ENCODE measurements around the gene PBLD.

DNA sequence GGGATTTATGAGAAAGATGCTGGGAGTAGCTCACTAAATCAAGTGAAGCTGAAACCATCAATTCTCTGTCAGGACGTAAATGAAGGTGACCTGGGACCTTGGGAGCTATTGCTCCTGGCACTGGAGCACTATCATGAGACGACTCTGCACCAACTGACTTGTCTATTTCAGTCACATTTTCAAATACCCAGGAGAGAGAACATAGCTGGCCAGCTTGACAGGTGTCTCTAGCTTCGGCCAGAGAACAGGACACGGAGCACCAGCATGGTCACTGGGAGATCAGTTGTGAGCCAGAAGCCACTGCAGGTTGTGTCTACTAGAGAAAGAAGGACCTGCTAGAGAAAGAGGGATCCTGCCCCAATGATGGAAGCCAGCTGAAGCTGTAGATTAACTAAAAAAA is 83.4 kb downstream of the PBLD start:
- TF ChIP-seq TARDBP (IDR thresholded peaks at IDR 0.05) (no peak), SP1 (IDR thresholded peaks at IDR 0.05) (no peak), FOXK2 (IDR thresholded peaks at IDR 0.05) (no peak), FOXM1 (IDR thresholded peaks at IDR 0.05; ENCODE audit: borderline replicate concordance) (no peak), ELF4 (IDR thresholded peaks at IDR 0.05) (no peak), FOXA1 (IDR thresholded peaks at IDR 0.05) (no peak), CTBP1 (IDR thresholded peaks at IDR 0.05; ENCODE audit: borderline replicate concordance) (no peak), ARNT (IDR thresholded peaks at IDR 0.05) (no peak)

All from HEK293T (cell line).